H1 (cell line): ENCODE measurements around the gene HEBP2. TPM values are rescaled to one million over a fixed set of nuclear protein-coding genes. Genes with fewer than 3 reads are reported as not detected.

ENCODE experiments used
- CTCF ChIA-PET: fragments of 300-600 bp; sonication (Branson Sonifier 250); formaldehyde crosslinking; loops from one replicate; lab custom pipeline; 2021; ENCODE audit not compliant: partially characterized antibody; lab: Charles Lee
- POLR2A ChIA-PET: fragments of 300-600 bp; sonication (Branson Sonifier 250); formaldehyde crosslinking; loops from one replicate; lab custom pipeline; 2021; ENCODE audit warnings: inconsistent platforms; ENCODE audit not compliant: partially characterized antibody; lab: Charles Lee
- DNase-seq, 2 experiments: peaks; one replicate each; pipeline versions ENCODE4 v3.0.0 to v3.0.0-alpha.2; 2010 to 2022; ENCODE audit warnings: low spot score in 2 of 2, low read depth in 1 of 2, mixed read lengths in 1 of 2
- FAIRE-seq: peaks from 2 replicates; lab custom pipeline; 2011; peaks lifted over from hg19 to GRCh38; lab: Jason Lieb, UNC
- H2AFZ ChIP-seq: 2 replicates; pipeline ENCODE4 v1.8.1; 2012; ENCODE audit warnings: low read length, inconsistent platforms
- H2AK5ac ChIP-seq: 2 replicates; pipeline ENCODE4 v1.6.1; 2013; ENCODE audit warnings: low read depth, low read length
- H2BK120ac ChIP-seq: replicated peaks from 2 replicates; pipeline ENCODE3; 2013; ENCODE audit warnings: low read depth, low read length, inconsistent platforms
- H2BK12ac ChIP-seq: 2 replicates; pipeline ENCODE4 v1.6.1; 2013; ENCODE audit warnings: low read depth, low read length
- H2BK15ac ChIP-seq: 2 replicates; pipeline ENCODE4 v1.6.1; 2013; ENCODE audit warnings: low read length
- H2BK20ac ChIP-seq: 2 replicates; pipeline ENCODE4 v1.6.1; 2013; ENCODE audit warnings: low read length
- H2BK5ac ChIP-seq: 2 replicates; pipeline ENCODE4 v1.6.1; 2013; ENCODE audit warnings: low read depth, low read length
- H3K14ac ChIP-seq: 2 replicates; pipeline ENCODE4 v1.6.1; 2013; ENCODE audit warnings: inconsistent platforms; ENCODE audit not compliant: insufficient read length
- H3K18ac ChIP-seq: 2 replicates; pipeline ENCODE4 v1.6.1; 2013; ENCODE audit warnings: low read length; ENCODE audit errors: extremely low read depth
- H3K23ac ChIP-seq: 2 replicates; pipeline ENCODE4 v1.6.1; 2013; ENCODE audit warnings: inconsistent platforms; ENCODE audit not compliant: insufficient read length
- H3K23me2 ChIP-seq: 2 replicates; pipeline ENCODE4 v1.6.1; 2013; ENCODE audit warnings: low read depth, low read length
- H3K27ac ChIP-seq: 2 replicates; pipeline ENCODE4 v1.6.1; 2011; ENCODE audit warnings: low read depth, low read length, inconsistent platforms
- H3K27me3 ChIP-seq, 4 experiments: replicated peaks in 1 of 4; 1 replicate in 1 of 4; 2 replicates in 3 of 4; pipeline versions ENCODE4 v1.6.1 to v1.8.1; 2011 to 2013; ENCODE audit warnings: low read length in 3 of 4, mild to moderate bottlenecking in 3 of 4, inconsistent platforms in 2 of 4, mixed read lengths in 2 of 4, moderate library complexity in 1 of 4; ENCODE audit not compliant: control insufficient read depth in 3 of 4, insufficient read depth in 3 of 4; ENCODE audit errors: extremely low read depth in 1 of 4
- H3K36me3 ChIP-seq, 4 experiments: 2 replicates each; pipeline versions ENCODE4 v1.6.1 to v1.8.1; 2011 to 2013; ENCODE audit warnings: mild to moderate bottlenecking in 4 of 4, low read length in 3 of 4, moderate library complexity in 2 of 4, control low read depth in 1 of 4, inconsistent platforms in 1 of 4; ENCODE audit not compliant: insufficient read depth in 4 of 4, control insufficient read depth in 2 of 4
- H3K4ac ChIP-seq: replicated peaks from 2 replicates; pipeline ENCODE3; 2013; ENCODE audit warnings: low read length, low read depth, mixed read lengths, inconsistent platforms; ENCODE audit not compliant: insufficient read length
- H3K4me1 ChIP-seq, 4 experiments: replicated peaks in 1 of 4; 1 replicate in 1 of 4; 2 replicates in 3 of 4; pipeline versions ENCODE4 v1.6.1 to v1.8.1; 2011 to 2013; ENCODE audit warnings: low read length in 3 of 4, inconsistent platforms in 2 of 4, mixed read lengths in 1 of 4; ENCODE audit not compliant: insufficient read depth in 4 of 4, control insufficient read depth in 3 of 4
- H3K4me2 ChIP-seq, 2 experiments: 2 replicates each; pipeline versions ENCODE4 v1.6.1 to v1.8.1; 2011 to 2013; ENCODE audit warnings: low read depth in 2 of 2, low read length in 2 of 2, control low read depth in 1 of 2, inconsistent platforms in 1 of 2, mild to moderate bottlenecking in 1 of 2; ENCODE audit not compliant: insufficient read depth in 1 of 2
- H3K4me3 ChIP-seq, 4 experiments: fragments of 200-600, 300-600 bp in 1 of 4; sonication (generic), shearing (Covaris generic), sonication (Bioruptor Twin) in 1 of 4; 2 replicates each; pipeline versions ENCODE4 v1.5.1 to v1.8.1; 2011 to 2016; ENCODE audit warnings: low read length in 4 of 4, low read depth in 3 of 4, control low read depth in 2 of 4, inconsistent platforms in 2 of 4, mild to moderate bottlenecking in 2 of 4, mixed read lengths in 1 of 4, moderate library complexity in 1 of 4; ENCODE audit not compliant: insufficient read depth in 2 of 4; ENCODE audit errors: extremely low read depth in 1 of 4
- H3K56ac ChIP-seq: replicated peaks from 2 replicates; pipeline ENCODE3; 2013; ENCODE audit warnings: low read depth, mild to moderate bottlenecking, mixed read lengths, low read length, inconsistent platforms; ENCODE audit not compliant: insufficient read length
- H3K79me1 ChIP-seq: 2 replicates; pipeline ENCODE4 v1.6.1; 2013; ENCODE audit warnings: low read depth, low read length, control low read depth
- H3K79me2 ChIP-seq, 2 experiments: 2 replicates each; pipeline versions ENCODE4 v1.6.1 to v1.8.1; 2012 to 2013; ENCODE audit warnings: low read length in 2 of 2, mild to moderate bottlenecking in 2 of 2, inconsistent platforms in 1 of 2; ENCODE audit not compliant: insufficient read depth in 2 of 2, control insufficient read depth in 1 of 2
- H3K9ac ChIP-seq, 4 experiments: replicated peaks in 1 of 4; 1 replicate in 1 of 4; 2 replicates in 3 of 4; pipeline versions ENCODE4 v1.6.1 to v1.8.1; 2011 to 2013; ENCODE audit warnings: low read depth in 3 of 4, low read length in 3 of 4, control low read depth in 2 of 4, mild to moderate bottlenecking in 2 of 4, moderate library complexity in 2 of 4, inconsistent platforms in 1 of 4; ENCODE audit errors: extremely low read depth in 1 of 4
- H3K9me3 ChIP-seq, 2 experiments: 2 replicates each; pipeline versions ENCODE4 v1.6.1 to v1.8.1; 2012 to 2013; ENCODE audit warnings: mild to moderate bottlenecking in 2 of 2, moderate library complexity in 2 of 2, control low read depth in 1 of 2, inconsistent platforms in 1 of 2, low read depth in 1 of 2, low read length in 1 of 2, mixed read lengths in 1 of 2; ENCODE audit not compliant: insufficient read depth in 2 of 2
- H4K20me1 ChIP-seq, 2 experiments: replicated peaks in 1 of 2; 2 replicates each; pipeline versions ENCODE3 to v1.8.1; 2011 to 2013; ENCODE audit warnings: inconsistent platforms in 2 of 2, low read length in 2 of 2, mild to moderate bottlenecking in 1 of 2; ENCODE audit not compliant: insufficient read depth in 2 of 2, control insufficient read depth in 1 of 2
- H4K5ac ChIP-seq: 2 replicates; pipeline ENCODE4 v1.6.1; 2013; ENCODE audit warnings: low read length, low read depth, mixed read lengths, inconsistent platforms; ENCODE audit not compliant: insufficient read length
- H4K8ac ChIP-seq: 2 replicates; pipeline ENCODE4 v1.8.0; 2013; ENCODE audit warnings: mild to moderate bottlenecking, moderate library complexity, low read length, inconsistent platforms; ENCODE audit not compliant: insufficient read depth; ENCODE audit errors: extremely low read depth
- H4K91ac ChIP-seq: replicated peaks from 2 replicates; pipeline ENCODE3; 2013; ENCODE audit warnings: low read length, mixed read lengths, inconsistent platforms; ENCODE audit not compliant: insufficient read length
- ATF2 ChIP-seq: IDR thresholded peaks from 2 replicates; pipeline ENCODE4 v1.6.1; 2012; ENCODE audit warnings: low read length, inconsistent platforms
- CEBPB ChIP-seq: IDR thresholded peaks from 2 replicates; pipeline ENCODE4 v1.6.1; 2012; ENCODE audit warnings: low read depth, low read length
- JUN ChIP-seq: IDR thresholded peaks from 2 replicates; pipeline ENCODE4 v1.6.1; 2011; ENCODE audit warnings: low read depth, mild to moderate bottlenecking, improper control_type of control experiment, low read length
- KDM1A ChIP-seq: fragments of 200-600, 300-600 bp; sonication (generic); IDR thresholded peaks from 2 replicates; pipeline ENCODE4 v1.7.1; 2016; ENCODE audit warnings: mild to moderate bottlenecking, low read length, borderline replicate concordance
- MAX ChIP-seq: IDR thresholded peaks from 2 replicates; pipeline ENCODE4 v1.6.1; 2012; ENCODE audit warnings: inconsistent platforms
- POLR2A ChIP-seq, 2 experiments: IDR thresholded peaks; 1 replicate in 1 of 2; 2 replicates in 1 of 2; pipeline ENCODE4 v1.6.1; 2011; ENCODE audit warnings: low read depth in 2 of 2, low read length in 2 of 2, mild to moderate bottlenecking in 2 of 2; ENCODE audit errors: control extremely low read depth in 1 of 2
- RAD21 ChIP-seq, 2 experiments: IDR thresholded peaks in 1 of 2; conservative IDR thresholded peaks in 1 of 2; 2 replicates each; pipeline ENCODE4 v1.6.1; 2011; ENCODE audit warnings: low read depth in 2 of 2, low read length in 2 of 2, improper control_type of control experiment in 1 of 2, inconsistent platforms in 1 of 2, mild to moderate bottlenecking in 1 of 2, moderate library complexity in 1 of 2
- RFX5 ChIP-seq: IDR thresholded peaks from 2 replicates; pipeline ENCODE4 v1.6.1; 2011; ENCODE audit warnings: low read depth, low read length, improper control_type of control experiment, borderline replicate concordance
- SIX5 ChIP-seq: IDR thresholded peaks from 2 replicates; pipeline ENCODE4 v1.6.1; 2011; ENCODE audit warnings: mild to moderate bottlenecking, low read depth, low read length
- SRF ChIP-seq: IDR thresholded peaks from 2 replicates; pipeline ENCODE4 v1.6.1; 2011; ENCODE audit warnings: mild to moderate bottlenecking, low read depth, low read length, moderate library complexity
- TAF1 ChIP-seq: IDR thresholded peaks from 2 replicates; pipeline ENCODE4 v1.6.1; 2011; ENCODE audit warnings: mild to moderate bottlenecking, low read depth, low read length
- TCF12 ChIP-seq: IDR thresholded peaks from 2 replicates; pipeline ENCODE4 v1.6.1; 2011; ENCODE audit warnings: low read depth, mild to moderate bottlenecking, low read length
- ZNF274 ChIP-seq: IDR thresholded peaks from 2 replicates; pipeline ENCODE4 v1.7.0; 2012; ENCODE audit warnings: low read length, borderline replicate concordance; ENCODE audit errors: extremely low read depth
- WGBS, 2 experiments: shearing (Covaris generic) in 1 of 2; methylation state at CpG; one replicate each; pipeline versions ENCODE4 v1.1.6 to v1.1.7; 2013 to 2015; ENCODE audit warnings: low lambda C conversion rate in 2 of 2, mixed read lengths in 2 of 2, inconsistent platforms in 1 of 2, low coverage in 1 of 2, missing lambda C conversion rate in 1 of 2; ENCODE audit not compliant: insufficient replicate concordance in 2 of 2, insufficient coverage in 1 of 2, insufficient read length in 1 of 2; ENCODE audit errors: extremely low coverage in 1 of 2, missing lambda C conversion rate in 1 of 2; 5-methylcytosine and 5-hydroxymethylcytosine counted together
- polyA plus RNA-seq, 7 experiments: library from polyadenylated mRNA; depleted of rRNA in 3 of 7; stranded (reverse) in 5 of 7; unstranded in 2 of 7; fragments of >200 nt in 5 of 7; fragments of 200-250 nt in 2 of 7; gene quantifications; 1 replicate in 5 of 7; 2 replicates in 1 of 7; 4 replicates in 1 of 7; pipeline versions ENCODE4 v1.2.1 to v1.2.3, GENCODE V29; 2011 to 2013; ENCODE audit warnings: missing spikeins in 2 of 7, mixed read lengths in 2 of 7
- total RNA-seq: library from RNA; stranded (reverse); fragmentation: NEBNext Ultra II Directional; extraction: Animal tissue kit (Norgen Biotek cat#: 25700); gene quantifications from 2 replicates; pipeline ENCODE4 v1.2.1, GENCODE V29; 2021

The HEBP2 gene
- total and polyA plus RNA-seq, 2 of the 8 experiments (the other 6 are each of a cell fraction or from before 2014, with no cell fraction given) = 6.5 to 37.9 TPM

- H4K91ac ChIP-seq = no peak overlapping the region
- no peak overlapping the region for H3K4me2 ChIP-seq
- no peaks in the 10 kb centered on the region for H3K23me2 ChIP-seq
- 88% methylated on average over 3 of the region's 3 CpGs; no CpG with 5 or more reads in 1 of the 2 experiments for WGBS, 2 experiments
- no peak overlapping the region for H2BK12ac ChIP-seq
- ChIA-PET POLR2A (interaction anchor here (0.8 to 1.6 kb wide), 2 partner anchors 9 to 21 kb away, joined by 3 read pairs; partner anchors contain the start of gene HEBP2), CTCF (interaction anchor here (0.9 to 2.5 kb wide), 6 partner anchors 10 to 268 kb away, joined by 3 to 8 read pairs (median 4); partner anchors contain the start of gene HEBP2)
- peaks cover 0 to 5% (median 0%) of the 10 kb centered on the region in 4 experiments; a peak in 4 of 7 replicates for H3K4me1 ChIP-seq
- no peaks in the 10 kb centered on the region for H3K79me1 ChIP-seq
- H4K8ac ChIP-seq = no peak overlapping the region
- H2BK15ac ChIP-seq = no peak overlapping the region
- H2AFZ ChIP-seq = no peak overlapping the region
- H2BK5ac ChIP-seq = no peak overlapping the region
- H4K20me1 ChIP-seq = no peaks in the 10 kb centered on the region
- H2BK120ac ChIP-seq = no peak overlapping the region
- no peak overlapping the region for H3K23ac ChIP-seq
- no peak overlapping the region for H3K4me3 ChIP-seq
- H3K79me2 ChIP-seq = no peaks in the 10 kb centered on the region
- no peak overlapping the region for H3K9ac ChIP-seq
- H3K56ac ChIP-seq = no peak overlapping the region
- FAIRE-seq (no peak), DNase-seq (no peak)
- no peaks in the 10 kb centered on the region for H3K9me3 ChIP-seq
- no peak overlapping the region for H2BK20ac ChIP-seq
- no peak overlapping the region for H3K14ac ChIP-seq
- no peaks in the 10 kb centered on the region for H3K36me3 ChIP-seq
- no peak overlapping the region for H4K5ac ChIP-seq
- no peaks in the 10 kb centered on the region for H3K27me3 ChIP-seq
- no peak overlapping the region for H2AK5ac ChIP-seq
- H3K27ac ChIP-seq = no peak overlapping the region
- H3K4ac ChIP-seq = no peak overlapping the region
- H3K18ac ChIP-seq = no peak overlapping the region
- TF ChIP-seq ZNF274 (no peak), JUN (no peak), RFX5 (no peak), KDM1A (no peak), ATF2 (no peak), RAD21 (IDR thresholded peaks at IDR 0.05 in 1 of 2, conservative IDR thresholded peaks at IDR 0.05 in 1 of 2; ENCODE audit: low read depth in 2 of 2, low read length in 2 of 2) (no peak), SIX5 (no peak), TAF1 (no peak), TCF12 (no peak), SRF (no peak), POLR2A (IDR thresholded peaks at IDR 0.05; ENCODE audit: control extremely low read depth in 1 of 2, low read depth in 2 of 2, low read length in 2 of 2) (no peak), CEBPB (no peak), MAX (no peak)
Observed at GRCh38 chr6:138383776-138384175, 20.2 kb upstream of the HEBP2 start.
